ENCODE data around the gene SCRN2.

Gene SCRN2

DNA sequence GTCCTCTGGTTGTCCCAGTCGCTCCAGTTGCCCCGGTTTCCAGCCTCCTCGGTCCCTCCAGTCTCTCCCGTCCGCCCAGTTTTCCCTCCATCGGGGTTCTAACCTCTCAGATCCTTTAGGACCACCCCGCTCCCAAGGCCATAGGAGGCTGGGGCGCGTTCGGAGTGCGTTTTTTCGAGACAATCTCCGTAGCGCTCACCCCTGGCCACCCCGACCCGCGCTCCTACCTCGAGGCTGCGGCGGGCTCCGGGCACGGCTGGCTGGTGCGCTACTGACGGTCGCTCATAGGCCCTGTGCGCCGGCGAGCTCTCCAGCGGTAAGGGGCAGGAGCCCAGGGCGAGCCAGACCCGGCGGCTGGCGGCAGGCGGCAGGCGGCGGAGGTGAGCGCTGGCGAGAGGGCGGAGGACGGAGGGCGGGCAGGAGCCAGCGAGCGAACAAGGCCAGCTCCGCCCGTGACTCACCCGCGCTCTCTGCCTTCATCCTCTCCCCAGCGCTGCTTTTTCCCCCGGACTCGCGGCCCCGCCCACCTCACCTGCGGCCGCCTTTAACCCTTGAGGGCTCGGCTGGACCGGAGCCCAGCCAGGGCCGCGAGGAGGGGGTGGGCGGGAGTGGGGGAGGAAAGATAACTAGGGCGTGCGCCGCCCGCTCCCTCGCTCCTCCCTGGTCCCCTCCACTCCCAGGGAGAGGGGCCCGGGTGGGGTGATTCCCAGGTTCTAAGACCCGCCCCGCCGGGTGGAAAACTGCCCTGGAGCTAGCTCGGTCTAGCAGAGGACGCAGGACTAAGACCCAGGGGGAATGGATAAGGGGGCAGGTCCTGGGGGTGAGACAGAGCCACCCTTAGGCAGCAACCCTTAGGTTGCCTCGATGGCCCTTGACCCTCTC, 9.9 kb upstream of the SCRN2 start, which contains the start of gene SP6:
Gene SP6 (minus strand): TSS at position 472 of the 882 bp plus-strand sequence. CDS start 2,734 bp downstream, outside the sequence.
- peaks cover 0 to 42% (median 19%) of the 10 kb centered on the region in 11 experiments; a peak in 12 of 22 replicates for H4K20me1 ChIP-seq
- TF ChIP-seq Cebpa-rat (IDR thresholded peaks at IDR 0.05): no peak
- no peak within 1 kb of the TSS for H3K27ac ChIP-seq
- H3K9me3 ChIP-seq (replicated peaks in 1 of 11): no peaks in the 10 kb centered on the region
- H3K4me1 ChIP-seq: peaks cover 0 to 21% (median 0%) of the 10 kb centered on the region in 10 experiments; a peak in 6 of 20 replicates
- H3K36me3 ChIP-seq: no peaks in the 10 kb centered on the region
- no peak within 1 kb of the TSS for H3K9ac ChIP-seq
- peaks cover 100% of the 10 kb centered on the region in 11 experiments for H3K27me3 ChIP-seq
- peak within 1 kb of the TSS in 1 of 10 experiments; percentile 11; a peak in 3 of 20 replicates for H3K4me3 ChIP-seq
- peak within 1 kb of the TSS in 5 of 11 experiments; percentile 25 to 61 (median 47); a peak in 8 of 22 replicates for H3K4me2 ChIP-seq

DNA sequence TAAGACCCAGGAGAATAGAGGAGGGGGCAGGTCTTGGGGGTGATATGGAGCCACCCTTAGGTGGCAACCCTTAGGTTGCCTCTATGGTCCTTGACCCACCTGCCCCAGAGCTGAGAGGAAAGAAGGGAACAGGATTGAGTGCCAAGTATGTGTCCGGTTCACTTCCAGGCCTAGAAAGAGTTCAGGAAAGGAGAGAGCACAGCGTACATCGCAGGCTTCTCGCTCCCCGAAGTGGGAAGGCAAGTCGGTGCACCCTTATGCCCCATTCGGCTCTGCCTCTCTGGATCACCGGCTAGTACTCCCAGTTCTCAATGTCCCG, 9.3 kb upstream of the SCRN2 start:
- H3K4me3 ChIP-seq: no peak overlapping the region
- no peaks in the 10 kb centered on the region for H3K36me3 ChIP-seq
- no peaks in the 10 kb centered on the region for H3K9me3 ChIP-seq (replicated peaks in 1 of 11)
- TF ChIP-seq Cebpa-rat (IDR thresholded peaks at IDR 0.05): no peak
- no peak overlapping the region for H3K4me2 ChIP-seq
- H4K20me1 ChIP-seq: peaks cover 0 to 48% (median 18%) of the 10 kb centered on the region in 11 experiments; a peak in 12 of 22 replicates
- peaks cover 0 to 15% (median 0%) of the 10 kb centered on the region in 10 experiments; a peak in 6 of 20 replicates for H3K4me1 ChIP-seq
- peaks cover 100% of the 10 kb centered on the region in 11 experiments for H3K27me3 ChIP-seq
- no peak overlapping the region for H3K27ac ChIP-seq
- H3K9ac ChIP-seq: no peak overlapping the region

DNA sequence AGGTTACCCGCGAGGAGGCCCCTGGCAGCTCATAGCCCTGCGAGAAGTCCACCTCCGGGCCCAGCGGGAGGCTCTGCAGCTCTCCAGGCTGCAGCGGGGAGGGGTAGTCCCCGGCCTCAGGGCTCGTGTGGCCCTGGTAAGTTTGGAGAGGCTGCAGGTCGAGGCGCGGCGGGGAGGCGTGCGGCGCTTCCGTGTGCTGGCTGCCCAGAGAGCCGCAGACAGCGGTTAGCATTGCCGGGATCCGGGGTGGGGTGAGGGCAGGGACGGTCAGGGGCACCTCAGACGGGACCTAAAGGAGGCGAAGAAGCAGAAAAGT, 7.1 kb upstream of the SCRN2 start:
- H3K27ac ChIP-seq: no peak overlapping the region
- H3K9ac ChIP-seq: no peak overlapping the region
- H4K20me1 ChIP-seq: peaks cover 0 to 49% (median 15%) of the 10 kb centered on the region in 11 experiments; a peak in 12 of 22 replicates
- no peaks in the 10 kb centered on the region for H3K36me3 ChIP-seq
- H3K4me1 ChIP-seq: peaks cover 0 to 16% (median 5%) of the 10 kb centered on the region in 10 experiments; a peak in 12 of 20 replicates
- peaks cover 91 to 99% (median 97%) of the 10 kb centered on the region in 11 experiments for H3K27me3 ChIP-seq
- H3K9me3 ChIP-seq (replicated peaks in 1 of 11): no peaks in the 10 kb centered on the region
- H3K4me3 ChIP-seq: no peak overlapping the region
- no peak overlapping the region for H3K4me2 ChIP-seq
- TF ChIP-seq Cebpa-rat (IDR thresholded peaks at IDR 0.05): no peak

DNA sequence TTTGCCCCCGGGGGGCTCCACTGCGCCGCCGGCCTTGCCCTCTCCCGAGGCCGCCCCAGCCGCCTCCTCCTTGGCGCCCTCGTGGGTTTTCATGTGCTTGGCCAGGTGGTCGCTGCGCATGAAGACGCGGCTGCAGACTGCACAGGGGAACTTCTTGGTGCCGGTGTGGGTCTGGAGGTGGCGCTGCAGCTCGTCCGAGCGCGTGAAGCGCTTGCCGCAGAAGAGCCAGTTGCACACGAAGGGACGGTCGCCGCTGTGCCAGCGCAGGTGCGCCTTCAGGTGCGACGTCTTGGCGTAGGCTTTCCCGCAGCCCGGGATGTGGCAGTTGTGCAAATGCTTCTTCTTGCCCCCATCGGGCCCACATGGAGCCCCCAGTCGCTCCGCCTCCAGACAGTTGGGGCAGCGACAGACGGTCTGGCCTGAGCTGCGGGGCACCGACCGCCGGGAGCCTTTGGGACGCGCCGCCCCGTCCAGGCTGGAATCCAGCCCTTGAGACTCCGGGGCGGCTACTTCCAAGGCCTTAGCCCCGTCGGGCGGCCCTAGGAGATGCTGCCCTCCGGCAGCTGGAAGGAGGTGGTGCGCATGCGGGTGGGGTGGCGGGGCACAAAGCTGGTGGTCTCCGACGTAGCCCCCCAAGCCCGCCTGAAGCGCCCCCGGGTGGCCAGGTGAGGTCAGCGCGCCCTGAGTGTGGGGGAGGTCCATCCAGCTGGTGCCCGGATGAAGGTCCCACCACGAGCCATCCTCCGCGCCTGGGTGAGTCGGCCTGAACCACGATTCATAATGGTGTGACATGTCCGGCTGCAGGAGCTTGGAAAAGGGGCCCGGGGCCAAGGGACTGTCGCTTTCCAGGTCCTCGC, 6.5 kb upstream of the SCRN2 start:
- no peak overlapping the region for H3K27ac ChIP-seq
- H3K4me2 ChIP-seq: peak overlapping the region in 1 of 11 experiments; percentile 33; a peak in 1 of 22 replicates
- no peak overlapping the region for H3K4me3 ChIP-seq
- H4K20me1 ChIP-seq: peaks cover 0 to 49% (median 15%) of the 10 kb centered on the region in 11 experiments; a peak in 12 of 22 replicates
- no peak overlapping the region for H3K9ac ChIP-seq
- H3K9me3 ChIP-seq (replicated peaks in 1 of 11): no peaks in the 10 kb centered on the region
- H3K36me3 ChIP-seq: no peaks in the 10 kb centered on the region
- peaks cover 86 to 93% (median 91%) of the 10 kb centered on the region in 11 experiments for H3K27me3 ChIP-seq
- peaks cover 0 to 16% (median 5%) of the 10 kb centered on the region in 10 experiments; a peak in 13 of 20 replicates for H3K4me1 ChIP-seq
- no peak for TF ChIP-seq Cebpa-rat (IDR thresholded peaks at IDR 0.05)

DNA sequence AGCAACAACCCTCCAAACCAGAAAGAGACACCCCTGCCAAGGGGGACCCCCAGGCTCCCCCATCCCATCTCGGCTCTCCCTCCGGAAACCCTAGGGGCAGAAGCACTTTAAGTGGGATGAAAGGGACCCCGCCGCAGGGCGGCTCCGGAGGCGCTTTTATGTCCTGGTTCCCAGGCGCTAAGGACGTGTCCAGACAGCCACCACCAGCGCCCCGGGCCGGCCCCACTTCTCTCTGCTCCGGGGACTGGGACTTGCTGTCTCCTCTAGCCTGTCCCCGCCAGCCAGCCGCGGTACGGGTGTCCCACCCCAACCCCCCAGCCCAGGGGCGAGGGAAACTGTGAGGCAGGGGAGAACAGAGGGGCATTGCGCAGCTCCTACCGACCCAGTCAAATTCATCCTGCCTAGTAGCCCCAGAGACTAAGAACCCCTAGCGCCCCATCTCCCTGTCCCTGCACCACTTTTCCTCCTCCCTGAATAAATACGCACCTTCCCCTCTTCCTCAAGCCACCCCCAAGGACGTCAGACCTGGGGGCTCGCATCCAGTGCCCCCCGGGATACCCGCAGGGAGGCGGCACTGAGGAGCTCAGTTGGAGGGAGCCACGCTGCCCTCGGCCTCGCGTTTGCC, 5.8 kb upstream of the SCRN2 start:
- H3K9me3 ChIP-seq (replicated peaks in 1 of 11): no peaks in the 10 kb centered on the region
- peaks cover 0 to 49% (median 15%) of the 10 kb centered on the region in 11 experiments; a peak in 12 of 22 replicates for H4K20me1 ChIP-seq
- H3K36me3 ChIP-seq: no peaks in the 10 kb centered on the region
- H3K27ac ChIP-seq: no peak overlapping the region
- H3K4me3 ChIP-seq: no peak overlapping the region
- H3K27me3 ChIP-seq: peaks cover 78 to 86% (median 83%) of the 10 kb centered on the region in 11 experiments
- H3K4me2 ChIP-seq: peak overlapping the region in 1 of 11 experiments; percentile 33; a peak in 1 of 22 replicates
- TF ChIP-seq Cebpa-rat (IDR thresholded peaks at IDR 0.05): no peak
- H3K4me1 ChIP-seq: peaks cover 2 to 15% (median 6%) of the 10 kb centered on the region in 10 experiments; a peak in 18 of 20 replicates
- no peak overlapping the region for H3K9ac ChIP-seq

DNA sequence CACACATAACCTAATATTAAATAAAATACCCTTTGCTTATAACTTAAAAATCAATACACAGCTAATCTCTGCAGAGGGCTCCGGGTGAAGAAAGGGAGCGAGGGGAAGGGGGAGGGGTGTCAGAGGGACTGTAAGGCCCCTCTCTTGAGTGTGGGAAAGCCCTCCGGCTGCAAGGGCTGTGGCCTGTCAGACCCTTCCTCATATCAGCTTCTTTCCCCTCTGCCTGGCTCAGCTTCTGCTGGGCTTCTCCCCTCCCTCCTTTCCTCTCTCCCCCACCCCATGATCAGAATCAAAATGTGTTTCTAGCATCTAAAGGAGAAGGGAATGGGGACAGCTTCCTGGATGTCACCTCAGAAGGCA, 4.6 kb upstream of the SCRN2 start:
- H4K20me1 ChIP-seq: peaks cover 0 to 46% (median 13%) of the 10 kb centered on the region in 11 experiments; a peak in 11 of 22 replicates
- TF ChIP-seq Cebpa-rat (IDR thresholded peaks at IDR 0.05): no peak
- peaks cover 67 to 75% (median 72%) of the 10 kb centered on the region in 11 experiments for H3K27me3 ChIP-seq
- no peak overlapping the region for H3K4me3 ChIP-seq
- H3K27ac ChIP-seq: no peak overlapping the region
- no peaks in the 10 kb centered on the region for H3K9me3 ChIP-seq (replicated peaks in 1 of 11)
- no peak overlapping the region for H3K9ac ChIP-seq
- no peaks in the 10 kb centered on the region for H3K36me3 ChIP-seq
- no peak overlapping the region for H3K4me2 ChIP-seq
- H3K4me1 ChIP-seq: peaks cover 4 to 22% (median 11%) of the 10 kb centered on the region in 10 experiments; a peak in 16 of 20 replicates

DNA sequence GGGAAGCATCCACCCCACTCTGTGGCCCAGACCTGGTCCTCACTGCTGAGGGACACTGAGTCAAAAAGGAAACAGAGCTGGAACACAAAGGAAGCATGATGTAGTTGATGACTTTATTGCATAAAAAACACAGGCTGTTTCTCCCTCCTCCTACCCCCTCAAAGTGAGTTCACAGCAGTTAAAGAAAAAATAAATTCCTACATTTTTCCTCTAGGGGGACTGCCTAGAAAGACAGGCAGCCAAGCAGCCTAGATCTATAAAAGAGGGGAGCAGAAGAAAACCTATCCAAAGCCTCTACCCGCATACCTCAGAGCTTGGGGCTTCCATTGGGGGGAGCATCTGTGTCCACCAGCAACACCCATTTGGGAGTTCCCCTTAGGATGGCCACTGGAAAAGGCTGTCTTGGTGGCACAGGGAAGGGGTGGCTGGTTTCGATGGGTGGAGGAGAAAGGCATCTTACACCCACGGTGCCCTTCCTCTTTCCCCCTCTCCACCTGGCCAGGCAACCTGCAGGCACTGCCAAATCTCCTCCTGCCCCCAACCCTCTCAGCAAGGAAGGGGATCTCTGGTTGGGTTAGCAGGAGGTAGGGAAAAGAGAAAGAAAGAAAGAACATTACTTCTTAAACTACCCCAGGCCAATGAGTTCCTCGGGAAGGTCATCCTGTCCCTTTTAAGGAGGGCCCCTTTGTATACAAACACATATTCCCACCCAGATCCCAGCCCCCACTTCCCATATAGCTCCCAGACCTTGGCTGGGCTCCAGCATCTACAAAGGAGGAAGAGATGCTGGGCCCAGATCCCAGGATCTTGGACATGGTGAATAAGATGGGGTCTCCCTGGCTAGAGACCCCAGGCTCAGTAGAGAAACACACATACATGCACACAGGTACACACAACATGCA, 4.0 kb upstream of the SCRN2 start:
- H3K9ac ChIP-seq: no peak overlapping the region
- no peak overlapping the region for H3K4me3 ChIP-seq
- H3K27me3 ChIP-seq: peaks cover 61 to 68% (median 66%) of the 10 kb centered on the region in 11 experiments
- peaks cover 10 to 28% (median 16%) of the 10 kb centered on the region in 10 experiments for H3K4me1 ChIP-seq
- peaks cover 0 to 40% (median 10%) of the 10 kb centered on the region in 11 experiments; a peak in 11 of 22 replicates for H4K20me1 ChIP-seq
- no peaks in the 10 kb centered on the region for H3K36me3 ChIP-seq
- H3K4me2 ChIP-seq: no peak overlapping the region
- no peak for TF ChIP-seq Cebpa-rat (IDR thresholded peaks at IDR 0.05)
- no peak overlapping the region for H3K27ac ChIP-seq
- no peaks in the 10 kb centered on the region for H3K9me3 ChIP-seq (replicated peaks in 1 of 11)

DNA sequence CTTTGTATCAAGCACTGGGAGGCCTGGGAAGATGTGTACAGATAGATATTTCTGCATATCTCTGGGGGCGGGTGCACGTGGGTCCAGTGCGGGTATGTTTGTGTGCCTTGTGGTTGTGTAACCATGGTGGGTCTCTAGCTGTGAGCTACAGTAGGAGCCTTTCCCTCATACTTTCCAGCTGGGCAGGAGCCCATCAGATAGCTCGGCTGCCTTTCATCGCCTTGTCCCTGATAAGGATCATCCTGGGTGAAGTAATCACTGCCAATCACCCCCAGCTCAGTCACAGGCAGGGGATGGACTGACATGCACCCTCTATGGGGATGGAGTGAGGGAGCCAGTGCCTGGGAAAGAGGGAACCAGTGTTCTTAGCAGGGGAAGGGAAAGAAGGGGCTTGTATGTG, 3.2 kb upstream of the SCRN2 start:
- Histone ChIP-seq H3K9ac (no peak overlapping the region), H3K4me2 (no peak overlapping the region), H3K27me3 (peaks cover 52 to 60% (median 57%) of the 10 kb centered on the region in 11 experiments), H3K36me3 (peaks cover 0 to 3% (median 0%) of the 10 kb centered on the region in 11 experiments; a peak in 1 of 22 replicates), H3K4me3 (no peak overlapping the region), H4K20me1 (peaks cover 0 to 35% (median 5%) of the 10 kb centered on the region in 11 experiments; a peak in 12 of 22 replicates), H3K27ac (no peak overlapping the region), H3K9me3 (replicated peaks in 1 of 11) (no peaks in the 10 kb centered on the region), H3K4me1 (peaks cover 16 to 36% (median 25%) of the 10 kb centered on the region in 10 experiments)
- TF ChIP-seq Cebpa-rat (IDR thresholded peaks at IDR 0.05): no peak

All from BLaER1 treated with 17β-estradiol and CSF1 and Interleukin-3, amounts not matched to agents 10 nM and 100 nM (cell line).